ENCODE measurements around the gene TBC1D14.

Gene TBC1D14

DNA sequence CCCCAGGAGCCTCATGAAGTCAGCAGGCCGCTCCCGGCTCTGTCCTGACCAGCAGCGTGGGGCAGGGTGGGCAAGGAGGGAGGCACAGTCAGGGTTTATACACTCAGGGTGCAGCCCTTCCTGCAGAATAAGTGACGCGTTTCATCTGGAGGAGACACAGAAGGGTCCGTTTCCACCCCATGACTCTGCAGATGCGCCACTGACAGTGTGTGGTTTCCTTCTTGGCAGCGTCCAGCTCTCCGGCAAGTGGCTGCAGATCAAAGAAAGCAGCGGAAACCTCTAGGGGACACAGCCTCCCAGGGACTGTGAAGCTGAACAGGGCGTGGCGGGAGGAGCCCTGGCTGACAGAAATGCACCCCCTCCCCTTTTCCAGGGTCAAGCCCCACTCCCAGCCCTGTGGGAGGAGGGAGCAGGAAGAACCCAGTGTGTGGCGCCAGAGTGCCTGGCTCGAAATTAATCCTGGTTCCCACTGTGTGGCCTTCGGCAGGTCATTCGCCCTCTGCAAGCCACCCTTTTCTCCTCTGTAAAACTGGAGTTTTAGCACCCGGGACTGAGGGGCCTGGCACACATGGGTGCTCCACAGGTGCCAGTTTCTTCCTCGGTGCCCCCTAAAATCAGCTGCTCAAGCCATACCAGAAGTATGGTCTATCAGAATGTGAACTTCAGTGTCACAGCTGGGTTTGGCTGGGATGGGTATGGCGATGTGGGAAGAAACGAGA lies 17.3 kb upstream of the TBC1D14 start:
- H4K20me1 ChIP-seq (ENCODE audit: insufficient read depth, low read length) = no peaks in the 10 kb centered on the region
- no peak overlapping the region for H3K4me2 ChIP-seq (ENCODE audit: low read length)
- 0 out of 2 replicates have a peak, but pooled peaks cover 8% of the 10 kb centered on the region for H3K9me3 ChIP-seq (ENCODE audit: insufficient read depth, low read length)
- no peak overlapping the region for H3K4me3 ChIP-seq (ENCODE audit: low read length)
- H2AFZ ChIP-seq (ENCODE audit: low read depth, low read length) = no peak overlapping the region
- peaks cover 3% of the 10 kb centered on the region for H3K36me3 ChIP-seq (replicated peaks; ENCODE audit: low read depth, low read length)
- TF ChIP-seq EZH2phosphoT487 (IDR thresholded peaks at IDR 0.05; ENCODE audit: low read depth) = no peak
- TF ChIP-seq, protein P1, sequence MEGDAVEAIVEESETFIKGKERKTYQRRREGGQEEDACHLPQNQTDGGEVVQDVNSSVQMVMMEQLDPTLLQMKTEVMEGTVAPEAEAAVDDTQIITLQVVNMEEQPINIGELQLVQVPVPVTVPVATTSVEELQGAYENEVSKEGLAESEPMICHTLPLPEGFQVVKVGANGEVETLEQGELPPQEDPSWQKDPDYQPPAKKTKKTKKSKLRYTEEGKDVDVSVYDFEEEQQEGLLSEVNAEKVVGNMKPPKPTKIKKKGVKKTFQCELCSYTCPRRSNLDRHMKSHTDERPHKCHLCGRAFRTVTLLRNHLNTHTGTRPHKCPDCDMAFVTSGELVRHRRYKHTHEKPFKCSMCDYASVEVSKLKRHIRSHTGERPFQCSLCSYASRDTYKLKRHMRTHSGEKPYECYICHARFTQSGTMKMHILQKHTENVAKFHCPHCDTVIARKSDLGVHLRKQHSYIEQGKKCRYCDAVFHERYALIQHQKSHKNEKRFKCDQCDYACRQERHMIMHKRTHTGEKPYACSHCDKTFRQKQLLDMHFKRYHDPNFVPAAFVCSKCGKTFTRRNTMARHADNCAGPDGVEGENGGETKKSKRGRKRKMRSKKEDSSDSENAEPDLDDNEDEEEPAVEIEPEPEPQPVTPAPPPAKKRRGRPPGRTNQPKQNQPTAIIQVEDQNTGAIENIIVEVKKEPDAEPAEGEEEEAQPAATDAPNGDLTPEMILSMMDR (IDR thresholded peaks at IDR 0.05; ENCODE audit: low read depth, low read length) = no peak
- H3K9ac ChIP-seq (ENCODE audit: low read length) = no peak overlapping the region
- no peaks in the 10 kb centered on the region for H3K27me3 ChIP-seq (ENCODE audit: low read depth, low read length)
- H3K4me1 ChIP-seq (ENCODE audit: low read length) = no peaks in the 10 kb centered on the region
- H3K27ac ChIP-seq (ENCODE audit: low read length) = no peak overlapping the region
- H3K79me2 ChIP-seq (ENCODE audit: low read length) = no peaks in the 10 kb centered on the region

DNA sequence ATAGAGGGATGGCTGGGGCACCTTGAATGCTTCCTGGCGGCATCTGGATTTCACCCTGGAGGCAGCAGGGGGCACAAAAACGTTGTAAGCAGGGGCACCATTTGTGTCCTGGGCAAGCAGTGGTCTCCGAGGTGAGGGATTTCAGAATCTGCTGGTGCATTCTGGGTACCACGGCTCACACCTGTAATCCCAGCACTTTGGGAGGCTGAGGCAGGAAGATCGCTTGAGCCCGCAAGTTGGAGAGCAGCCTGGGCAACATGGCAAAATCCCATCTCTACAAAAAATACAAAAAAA lies 16.8 kb upstream of the TBC1D14 start:
- H3K9me3 ChIP-seq (ENCODE audit: insufficient read depth, low read length) = 0 out of 2 replicates have a peak, but pooled peaks cover 8% of the 10 kb centered on the region
- TF ChIP-seq, protein P1 (IDR thresholded peaks at IDR 0.05; ENCODE audit: low read depth, low read length) = no peak
- TF ChIP-seq EZH2phosphoT487 (IDR thresholded peaks at IDR 0.05; ENCODE audit: low read depth) = no peak
- no peaks in the 10 kb centered on the region for H3K27me3 ChIP-seq (ENCODE audit: low read depth, low read length)
- H3K4me2 ChIP-seq (ENCODE audit: low read length) = no peak overlapping the region
- no peak overlapping the region for H2AFZ ChIP-seq (ENCODE audit: low read depth, low read length)
- no peak overlapping the region for H3K27ac ChIP-seq (ENCODE audit: low read length)
- peaks cover 3% of the 10 kb centered on the region for H3K36me3 ChIP-seq (replicated peaks; ENCODE audit: low read depth, low read length)
- H3K79me2 ChIP-seq (ENCODE audit: low read length) = no peaks in the 10 kb centered on the region
- H3K4me1 ChIP-seq (ENCODE audit: low read length) = no peaks in the 10 kb centered on the region
- H3K4me3 ChIP-seq (ENCODE audit: low read length) = no peak overlapping the region
- H3K9ac ChIP-seq (ENCODE audit: low read length) = no peak overlapping the region
- H4K20me1 ChIP-seq (ENCODE audit: insufficient read depth, low read length) = no peaks in the 10 kb centered on the region

DNA sequence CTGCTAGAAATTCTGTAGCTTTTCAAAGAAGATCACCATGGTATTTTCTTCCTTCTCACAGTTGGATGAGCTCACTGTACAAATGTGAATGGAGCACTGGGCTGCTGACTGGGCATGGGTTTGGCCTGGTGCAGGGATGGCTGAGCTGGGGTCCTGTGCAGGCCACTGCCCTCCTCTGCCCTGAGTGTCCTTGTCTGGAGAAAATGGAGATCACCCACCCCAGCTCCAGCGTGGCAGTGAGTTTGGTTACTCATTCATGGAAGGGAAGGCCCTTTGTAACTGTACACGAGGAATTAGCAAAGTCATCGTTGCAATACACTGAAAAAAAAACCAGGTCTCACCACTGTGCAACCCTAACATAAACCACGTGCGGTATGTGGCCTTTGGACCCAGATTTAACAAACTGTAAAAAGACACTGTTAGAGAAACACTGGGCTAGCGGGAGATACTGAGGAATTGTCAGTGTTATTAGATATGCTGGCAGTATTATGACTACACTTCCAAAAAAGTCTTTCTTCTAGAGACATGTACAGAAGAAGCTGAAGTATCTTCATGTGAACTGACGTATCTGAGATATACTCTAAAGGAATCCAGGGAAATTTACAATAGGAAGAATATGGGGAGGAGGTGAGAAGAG lies 16.1 kb upstream of the TBC1D14 start:
- Histone ChIP-seq H3K79me2 (ENCODE audit: low read length) (no peaks in the 10 kb centered on the region), H3K4me3 (ENCODE audit: low read length) (no peak overlapping the region), H3K9me3 (ENCODE audit: insufficient read depth, low read length) (0 out of 2 replicates have a peak, but pooled peaks cover 8% of the 10 kb centered on the region), H3K27me3 (ENCODE audit: low read depth, low read length) (no peaks in the 10 kb centered on the region), H4K20me1 (ENCODE audit: insufficient read depth, low read length) (no peaks in the 10 kb centered on the region), H2AFZ (ENCODE audit: low read depth, low read length) (no peak overlapping the region), H3K36me3 (replicated peaks; ENCODE audit: low read depth, low read length) (peaks cover 3% of the 10 kb centered on the region), H3K4me1 (ENCODE audit: low read length) (no peaks in the 10 kb centered on the region), H3K27ac (ENCODE audit: low read length) (no peak overlapping the region), H3K9ac (ENCODE audit: low read length) (no peak overlapping the region), H3K4me2 (ENCODE audit: low read length) (no peak overlapping the region)
- TF ChIP-seq, protein P1 (IDR thresholded peaks at IDR 0.05; ENCODE audit: low read depth, low read length) = no peak
- TF ChIP-seq EZH2phosphoT487 (IDR thresholded peaks at IDR 0.05; ENCODE audit: low read depth) = no peak

DNA sequence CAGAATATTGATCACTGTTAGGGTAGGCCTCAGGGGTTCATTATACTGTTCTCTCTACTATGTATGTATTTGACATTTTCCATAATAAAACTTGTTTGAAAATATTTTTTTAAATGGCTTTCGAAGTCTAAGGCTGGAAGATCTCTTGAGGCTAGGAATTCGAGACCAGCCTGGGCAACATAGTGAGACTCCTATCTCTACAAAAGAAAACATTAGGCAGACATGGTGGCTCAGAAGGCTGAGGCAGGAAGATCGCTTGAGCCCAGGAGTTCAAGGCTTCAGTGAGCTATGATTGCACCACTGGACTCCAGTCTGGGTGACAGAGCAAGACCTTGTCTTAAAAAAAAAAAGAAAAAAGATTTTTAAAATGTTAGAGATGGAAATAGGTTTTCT lies 15.5 kb upstream of the TBC1D14 start:
- H3K27me3 ChIP-seq (ENCODE audit: low read depth, low read length) = no peaks in the 10 kb centered on the region
- no peak overlapping the region for H3K4me2 ChIP-seq (ENCODE audit: low read length)
- 0 out of 2 replicates have a peak, but pooled peaks cover 8% of the 10 kb centered on the region for H3K9me3 ChIP-seq (ENCODE audit: insufficient read depth, low read length)
- H2AFZ ChIP-seq (ENCODE audit: low read depth, low read length) = no peak overlapping the region
- H3K79me2 ChIP-seq (ENCODE audit: low read length) = no peaks in the 10 kb centered on the region
- H3K9ac ChIP-seq (ENCODE audit: low read length) = no peak overlapping the region
- H4K20me1 ChIP-seq (ENCODE audit: insufficient read depth, low read length) = no peaks in the 10 kb centered on the region
- no peak overlapping the region for H3K4me3 ChIP-seq (ENCODE audit: low read length)
- no peak overlapping the region for H3K27ac ChIP-seq (ENCODE audit: low read length)
- no peaks in the 10 kb centered on the region for H3K4me1 ChIP-seq (ENCODE audit: low read length)
- no peak for TF ChIP-seq EZH2phosphoT487 (IDR thresholded peaks at IDR 0.05; ENCODE audit: low read depth)
- TF ChIP-seq, protein P1 (IDR thresholded peaks at IDR 0.05; ENCODE audit: low read depth, low read length) = no peak
- H3K36me3 ChIP-seq (replicated peaks; ENCODE audit: low read depth, low read length) = peaks cover 3% of the 10 kb centered on the region
